Pancreas (tissue), 10 donors: ENCODE measurements around the gene DCC. TPM values are rescaled to one million over a fixed set of nuclear protein-coding genes. Genes with fewer than 3 reads are reported as not detected.

Source experiments
- ATAC-seq, 4 donors: fragments of 200-7000 bp; cut with Tn5 transposase; one replicate each; pipeline versions ENCODE4 v1.8.0 to v1.9.1; 2020; ENCODE audit warnings: mild to moderate bottlenecking in 4 of 4, moderate library complexity in 4 of 4
- DNase-seq, 6 donors: peaks; one replicate each; pipeline ENCODE4 v3.0.0-alpha.2; 2020
- FAIRE-seq: peaks from 2 replicates; lab custom pipeline; 2012; peaks lifted over from hg19 to GRCh38; lab: Jason Lieb, UNC
- H3K27ac ChIP-seq, 4 donors: fragments of 200-600 bp; sonication (generic); 1 replicate in 3 of 4; 2 replicates in 1 of 4; pipeline versions ENCODE4 v1.5.0 to v1.8.0; 2020
- H3K27me3 ChIP-seq, 4 donors: fragments of 200-600 bp; one replicate each; pipeline ENCODE4 v1.8.0; 2021
- H3K36me3 ChIP-seq, 3 donors: fragments of 200-600 bp; sonication (generic) in 1 of 3; one replicate each; pipeline versions ENCODE4 v1.5.0 to v1.8.0; 2020 to 2021
- H3K4me1 ChIP-seq, 3 donors: fragments of 200-600 bp; one replicate each; pipeline ENCODE4 v1.8.0; 2021
- H3K4me3 ChIP-seq, 4 donors: fragments of 200-600 bp; sonication (generic) in 2 of 4; one replicate each; pipeline versions ENCODE4 v1.5.0 to v1.8.0; 2020 to 2021
- H3K9me3 ChIP-seq, 4 donors: fragments of 200-600 bp; one replicate each; pipeline ENCODE4 v1.8.0; 2021
- CTCF ChIP-seq, 4 donors: fragments of 200-600 bp; sonication (generic) in 3 of 4; IDR thresholded peaks; one replicate each; pipeline versions ENCODE4 v1.5.0 to v1.8.0; 2021; ENCODE audit warnings: antibody characterized with exemption in 4 of 4
- WGBS, 2 donors: extraction: QIAGEN DNeasy Blood & Tissue Kit; methylation state at CpG; one replicate each; pipeline ENCODE4 v1.1.7; 2013; 5-methylcytosine and 5-hydroxymethylcytosine counted together
- intact Hi-C, 3 donors: fragments of 100-400 bp; cut with DNase I; formaldehyde crosslinking; loops; one replicate each; pipeline versions ENCODE4 v1.11.1 to v1.14.2; 2022
- polyA plus RNA-seq, 2 donors: library from polyadenylated mRNA; stranded (reverse); fragments of 200-250 nt; gene quantifications; one replicate each; pipeline ENCODE4 v1.2.3, GENCODE V29; 2013
- total RNA-seq, 6 donors: library from RNA; stranded (reverse); fragmentation: NEBNext Ultra II Directional in 4 of 6; extraction: Animal tissue kit (Norgen Biotek cat#: 25700) in 4 of 6; gene quantifications; one replicate each; pipeline versions ENCODE4 v1.2.1 to v1.2.4, GENCODE V29; 2021 to 2023
- donor health status: healthy with polysubstance abuse.
- donor health status: DM: no; HTN: no; CAD: no; lungs with moderate emphysema.
- donor health status: DM: no; HTN: no; CAD: no.
- donor health status: control.
- donor health status: control.
- donor health status: Bipolar disorder and iron deficiency.
- donor health status: DM: yes; HTN: yes; CAD: no.
- donor health status: DM: no; HTN: no; CAD: no.
- donor health status: DM: no; HTN: no; CAD: no.
- donor health status: DM: yes; HTN: yes; CAD: no.

The DCC gene
- total and polyA plus RNA-seq, 8 donors = 0.18 to 0.44 (median 0.28) TPM; not detected in 1

DNA sequence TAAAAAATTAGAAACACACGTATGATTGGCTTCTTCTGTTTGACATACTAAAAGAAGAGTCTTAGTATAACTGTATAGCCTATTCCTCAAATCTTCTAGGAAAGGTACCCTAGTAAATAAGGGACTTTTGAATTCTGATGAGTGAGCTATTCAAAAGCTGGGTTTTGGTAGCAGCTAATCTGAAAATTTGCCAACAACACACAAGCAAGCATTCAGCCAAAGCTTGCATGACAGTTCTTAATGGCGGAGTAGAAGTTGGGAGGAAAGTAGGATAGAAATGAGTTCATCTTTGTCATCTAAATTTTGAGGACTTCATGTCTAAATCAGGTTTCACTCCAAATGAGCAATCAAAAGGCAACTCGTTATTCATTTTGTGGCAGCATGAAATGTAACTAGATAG lies 1071.5 kb downstream of the DCC start:
- Histone ChIP-seq H3K4me3 (no peak overlapping the region), H3K27ac (no peak overlapping the region), H3K36me3 (no peaks in the 10 kb centered on the region), H3K4me1 (no peaks in the 10 kb centered on the region), H3K9me3 (no peaks in the 10 kb centered on the region), H3K27me3 (no peaks in the 10 kb centered on the region)
- DNase-seq = no peak
- TF ChIP-seq CTCF (IDR thresholded peaks at IDR 0.05) = no peak
- intact Hi-C loops = no loop called here
- no peak for FAIRE-seq
- WGBS, 2 donors = 46 to 50% methylated on average over 3 of the region's 3 CpGs
- ATAC-seq = no peak

GRCh38 chr18:53417003-53417402 lies 1077.0 kb downstream of the DCC start:
- intact Hi-C loops = no loop called here
- no peaks in the 10 kb centered on the region for H3K27me3 ChIP-seq
- no peak for TF ChIP-seq CTCF (IDR thresholded peaks at IDR 0.05)
- no peaks in the 10 kb centered on the region for H3K36me3 ChIP-seq
- no peak for FAIRE-seq
- no peaks in the 10 kb centered on the region for H3K9me3 ChIP-seq
- no peak overlapping the region for H3K4me3 ChIP-seq
- H3K4me1 ChIP-seq = no peaks in the 10 kb centered on the region
- no peak for DNase-seq
- ATAC-seq = no peak
- no peak overlapping the region for H3K27ac ChIP-seq
- WGBS, 2 donors = 10 to 18% methylated on average over 4 of the region's 4 CpGs

GRCh38 chr18:53421869-53422268 lies 1081.9 kb downstream of the DCC start:
- DNase-seq (no peak), ATAC-seq (no peak), FAIRE-seq (no peak)
- Histone ChIP-seq H3K9me3 (no peaks in the 10 kb centered on the region), H3K27me3 (no peaks in the 10 kb centered on the region), H3K36me3 (no peaks in the 10 kb centered on the region), H3K4me3 (no peak overlapping the region), H3K27ac (no peak overlapping the region), H3K4me1 (no peaks in the 10 kb centered on the region)
- TF ChIP-seq CTCF (IDR thresholded peaks at IDR 0.05) = no peak
- intact Hi-C loops = no loop called here

- TF ChIP-seq CTCF (IDR thresholded peaks at IDR 0.05) = no peak
- 14 to 26% methylated on average over 2 of the region's 2 CpGs for WGBS, 2 donors
- H3K4me3 ChIP-seq = no peak overlapping the region
- DNase-seq = no peak
- no peaks in the 10 kb centered on the region for H3K9me3 ChIP-seq
- H3K36me3 ChIP-seq = no peaks in the 10 kb centered on the region
- H3K4me1 ChIP-seq = no peaks in the 10 kb centered on the region
- no peak for FAIRE-seq
- no peaks in the 10 kb centered on the region for H3K27me3 ChIP-seq
- no peak overlapping the region for H3K27ac ChIP-seq
- ATAC-seq = no peak
- intact Hi-C loops = no loop called here
Measured at GRCh38 chr18:53422896-53423295, 1082.9 kb downstream of the DCC start.

DNA sequence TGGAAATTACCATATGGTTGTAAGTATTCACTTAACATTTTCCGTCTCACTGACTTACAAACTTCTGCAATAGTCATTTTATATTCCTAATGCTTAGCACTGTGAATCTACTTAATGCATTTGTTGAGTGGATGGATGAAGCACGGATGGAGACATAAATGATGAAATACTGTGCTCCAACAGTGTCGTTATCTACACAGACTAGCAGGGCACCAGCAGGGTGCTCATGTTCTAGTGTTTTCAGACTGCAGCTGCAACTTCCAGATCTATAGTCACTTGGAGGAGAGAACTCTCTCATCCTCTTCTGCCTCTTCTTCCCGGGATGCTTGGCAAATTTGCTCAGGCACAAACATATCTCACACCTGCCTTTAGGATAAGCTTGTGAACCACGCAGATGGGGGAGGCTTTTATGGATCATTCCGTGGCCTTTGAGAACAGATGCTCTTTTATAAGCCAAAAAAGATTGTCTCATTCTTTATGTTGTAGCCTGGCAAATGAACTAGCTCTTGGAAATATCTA lies 1086.7 kb downstream of the DCC start:
- intact Hi-C loops = no loop called here
- H3K4me3 ChIP-seq = no peak overlapping the region
- no peaks in the 10 kb centered on the region for H3K27me3 ChIP-seq
- FAIRE-seq = no peak
- DNase-seq = no peak
- 27 to 32% methylated on average over 6 of the region's 6 CpGs for WGBS, 2 donors
- H3K4me1 ChIP-seq = no peaks in the 10 kb centered on the region
- no peak overlapping the region for H3K27ac ChIP-seq
- no peak for TF ChIP-seq CTCF (IDR thresholded peaks at IDR 0.05)
- no peaks in the 10 kb centered on the region for H3K36me3 ChIP-seq
- H3K9me3 ChIP-seq = no peaks in the 10 kb centered on the region
- ATAC-seq = no peak
